Liver (tissue), 9 donors: ENCODE data around the gene FARSB. TPM values are rescaled to one million over a fixed set of nuclear protein-coding genes. Genes with fewer than 3 reads are reported as not detected.

Source experiments
- DNase-seq: peaks from one replicate; pipeline ENCODE4 v3.0.0-alpha.2; 2017; ENCODE audit warnings: low spot score
- H3K27ac ChIP-seq, 2 donors: one replicate each; pipeline ENCODE4 v1.7.0; 2013; ENCODE audit warnings: inconsistent platforms in 2 of 2, low read length in 2 of 2, control low read depth in 1 of 2, low read depth in 1 of 2, mild to moderate bottlenecking in 1 of 2
- H3K27me3 ChIP-seq, 4 donors: one replicate each; pipeline versions ENCODE4 v1.6.1 to v1.7.0; 2013; ENCODE audit warnings: low read length in 3 of 4, inconsistent platforms in 1 of 4, mild to moderate bottlenecking in 1 of 4, moderate library complexity in 1 of 4; ENCODE audit not compliant: control insufficient read depth in 4 of 4, insufficient read depth in 4 of 4
- H3K36me3 ChIP-seq, 4 donors: one replicate each; pipeline versions ENCODE4 v1.6.1 to v1.7.0; 2013; ENCODE audit warnings: low read length in 3 of 4, mild to moderate bottlenecking in 3 of 4, low read depth in 1 of 4, moderate library complexity in 1 of 4; ENCODE audit not compliant: control insufficient read depth in 4 of 4, insufficient read depth in 3 of 4
- H3K4me1 ChIP-seq, 4 donors: one replicate each; pipeline versions ENCODE4 v1.6.1 to v1.7.0; 2013; ENCODE audit warnings: low read length in 3 of 4, mild to moderate bottlenecking in 3 of 4, moderate library complexity in 1 of 4; ENCODE audit not compliant: control insufficient read depth in 4 of 4, insufficient read depth in 4 of 4
- H3K4me3 ChIP-seq, 3 donors: one replicate each; pipeline versions ENCODE4 v1.6.1 to v1.7.0; 2013; ENCODE audit warnings: low read length in 3 of 3, control low read depth in 1 of 3, low read depth in 1 of 3, mild to moderate bottlenecking in 1 of 3
- H3K9ac ChIP-seq, 2 donors: one replicate each; pipeline ENCODE4 v1.7.0; 2013; ENCODE audit warnings: low read length in 2 of 2, mild to moderate bottlenecking in 2 of 2, moderate library complexity in 2 of 2, control low read depth in 1 of 2, low read depth in 1 of 2
- H3K9me3 ChIP-seq, 4 donors: one replicate each; pipeline versions ENCODE4 v1.6.1 to v1.7.0; 2013; ENCODE audit warnings: low read length in 3 of 4; ENCODE audit not compliant: control insufficient read depth in 4 of 4
- EGR1 ChIP-seq, 2 donors: IDR thresholded peaks; 2 replicates each; pipeline ENCODE4 v1.6.1; 2016 to 2018; ENCODE audit warnings: antibody characterized with exemption in 2 of 2, low read depth in 2 of 2
- FOXA1 ChIP-seq: IDR thresholded peaks from 2 replicates; pipeline ENCODE4 v1.6.1; 2016; ENCODE audit warnings: antibody characterized with exemption
- GABPA ChIP-seq, 2 donors: IDR thresholded peaks in 1 of 2; conservative IDR thresholded peaks in 1 of 2; 2 replicates each; pipeline ENCODE4 v1.6.1; 2016; ENCODE audit warnings: antibody characterized with exemption in 2 of 2, mild to moderate bottlenecking in 1 of 2, moderate library complexity in 1 of 2
- HNF4A ChIP-seq, 2 donors: conservative IDR thresholded peaks; 2 replicates each; pipeline ENCODE4 v1.6.1; 2016; ENCODE audit warnings: antibody characterized with exemption in 2 of 2, mild to moderate bottlenecking in 2 of 2
- JUND ChIP-seq, 2 donors: IDR thresholded peaks; 2 replicates each; pipeline ENCODE4 v1.6.1; 2016; ENCODE audit warnings: antibody characterized with exemption in 2 of 2
- RAD21 ChIP-seq, 2 donors: IDR thresholded peaks; 2 replicates each; pipeline ENCODE4 v1.6.1; 2016; ENCODE audit warnings: antibody characterized with exemption in 2 of 2, mild to moderate bottlenecking in 2 of 2
- YY1 ChIP-seq: IDR thresholded peaks from 2 replicates; pipeline ENCODE4 v1.6.1; 2016; ENCODE audit warnings: antibody characterized with exemption, mild to moderate bottlenecking
- WGBS: extraction: QIAGEN DNeasy Blood & Tissue Kit; methylation state at CpG from one replicate; pipeline ENCODE4 v1.1.7; 2013; 5-methylcytosine and 5-hydroxymethylcytosine counted together
- polyA plus RNA-seq, 2 donors: library from polyadenylated mRNA; stranded (reverse) in 1 of 2; unstranded in 1 of 2; fragments of 200-250 nt in 1 of 2; fragments of >200 nt in 1 of 2; fragmentation: Nextera tagmentation in 1 of 2; extraction: Ambion mirVana in 1 of 2; gene quantifications; one replicate each; pipeline versions ENCODE4 v1.2.1 to v1.2.3, GENCODE V29; 2013 to 2015
- total RNA-seq, 2 donors: library from RNA; depleted of rRNA; stranded (reverse); fragments of >200 nt; gene quantifications; one replicate each; pipeline ENCODE4 v1.2.3, GENCODE V29; 2014
- TF ChIP-seq, protein P1 (sequence below): IDR thresholded peaks from 2 replicates; pipeline ENCODE4 v1.6.1; 2016; ENCODE audit warnings: antibody characterized with exemption, mild to moderate bottlenecking
- TF ChIP-seq, protein P2 (sequence below): fragments of 150-350 bp; IDR thresholded peaks from 2 replicates; pipeline ENCODE4 v1.5.1; 2017; ENCODE audit warnings: improper control_type of control experiment, low read depth, low read length; ENCODE audit not compliant: missing input control
- TF ChIP-seq, protein P3 (sequence below): IDR thresholded peaks from 2 replicates; pipeline ENCODE4 v1.6.1; 2016; ENCODE audit warnings: antibody characterized with exemption
- donor health status: healthy.
- donor health status: healthy.
- donor health status: healthy.
- donor health status: healthy.
- donor health status: healthy.

The FARSB gene
- total and polyA plus RNA-seq, 4 donors: 5.5 to 9.7 (median 8.9) TPM

DNA sequence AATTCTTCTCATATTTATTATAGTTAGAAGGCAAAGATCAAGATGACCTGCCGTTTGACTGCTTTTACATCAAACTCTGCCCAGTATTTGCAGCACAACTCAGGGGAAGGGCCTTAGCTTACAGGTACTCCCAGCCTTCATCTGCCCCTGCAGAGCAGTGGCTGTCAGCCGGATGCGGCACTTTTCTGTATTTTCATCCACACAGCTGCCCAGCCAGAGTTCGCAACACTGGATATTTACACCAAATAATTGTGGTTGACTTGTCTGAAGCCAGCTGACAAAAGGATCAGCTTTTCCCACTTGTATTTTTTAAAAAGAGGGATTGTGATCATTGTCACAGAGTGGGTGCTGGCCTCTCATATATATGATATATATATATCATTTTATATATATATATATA lies 94.7 kb downstream of the FARSB start:
- 87% methylated on average over 4 of the region's 4 CpGs for WGBS
- no peak for DNase-seq
- Histone ChIP-seq H3K27me3 (no peaks in the 10 kb centered on the region), H3K27ac (no peak overlapping the region), H3K36me3 (no peaks in the 10 kb centered on the region), H3K4me1 (no peaks in the 10 kb centered on the region), H3K9ac (no peak overlapping the region), H3K4me3 (no peak overlapping the region), H3K9me3 (no peaks in the 10 kb centered on the region)
- TF ChIP-seq HNF4A (conservative IDR thresholded peaks at IDR 0.05): no peak
- TF ChIP-seq, protein P1, sequence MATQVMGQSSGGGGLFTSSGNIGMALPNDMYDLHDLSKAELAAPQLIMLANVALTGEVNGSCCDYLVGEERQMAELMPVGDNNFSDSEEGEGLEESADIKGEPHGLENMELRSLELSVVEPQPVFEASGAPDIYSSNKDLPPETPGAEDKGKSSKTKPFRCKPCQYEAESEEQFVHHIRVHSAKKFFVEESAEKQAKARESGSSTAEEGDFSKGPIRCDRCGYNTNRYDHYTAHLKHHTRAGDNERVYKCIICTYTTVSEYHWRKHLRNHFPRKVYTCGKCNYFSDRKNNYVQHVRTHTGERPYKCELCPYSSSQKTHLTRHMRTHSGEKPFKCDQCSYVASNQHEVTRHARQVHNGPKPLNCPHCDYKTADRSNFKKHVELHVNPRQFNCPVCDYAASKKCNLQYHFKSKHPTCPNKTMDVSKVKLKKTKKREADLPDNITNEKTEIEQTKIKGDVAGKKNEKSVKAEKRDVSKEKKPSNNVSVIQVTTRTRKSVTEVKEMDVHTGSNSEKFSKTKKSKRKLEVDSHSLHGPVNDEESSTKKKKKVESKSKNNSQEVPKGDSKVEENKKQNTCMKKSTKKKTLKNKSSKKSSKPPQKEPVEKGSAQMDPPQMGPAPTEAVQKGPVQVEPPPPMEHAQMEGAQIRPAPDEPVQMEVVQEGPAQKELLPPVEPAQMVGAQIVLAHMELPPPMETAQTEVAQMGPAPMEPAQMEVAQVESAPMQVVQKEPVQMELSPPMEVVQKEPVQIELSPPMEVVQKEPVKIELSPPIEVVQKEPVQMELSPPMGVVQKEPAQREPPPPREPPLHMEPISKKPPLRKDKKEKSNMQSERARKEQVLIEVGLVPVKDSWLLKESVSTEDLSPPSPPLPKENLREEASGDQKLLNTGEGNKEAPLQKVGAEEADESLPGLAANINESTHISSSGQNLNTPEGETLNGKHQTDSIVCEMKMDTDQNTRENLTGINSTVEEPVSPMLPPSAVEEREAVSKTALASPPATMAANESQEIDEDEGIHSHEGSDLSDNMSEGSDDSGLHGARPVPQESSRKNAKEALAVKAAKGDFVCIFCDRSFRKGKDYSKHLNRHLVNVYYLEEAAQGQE: no peak

DNA sequence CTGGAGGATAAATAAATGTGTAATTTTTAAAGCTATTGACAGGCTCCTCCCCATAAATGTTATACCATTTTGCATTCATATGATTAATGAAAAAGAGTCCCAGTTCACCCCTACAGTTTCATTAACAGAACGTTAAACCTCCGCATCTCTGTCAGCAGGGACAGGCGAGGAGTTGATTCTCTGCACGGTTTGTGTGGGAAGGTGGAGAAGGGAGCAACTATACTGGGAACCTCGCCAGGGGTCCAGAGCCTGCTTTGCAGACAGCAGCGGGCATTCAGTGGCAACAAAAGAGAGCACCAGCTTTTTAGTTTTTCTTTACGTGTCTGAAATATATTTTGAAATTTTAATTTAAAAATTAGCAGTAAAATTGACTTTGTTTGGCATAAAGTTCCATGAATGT lies 101.4 kb downstream of the FARSB start:
- TF ChIP-seq RAD21 (IDR thresholded peaks at IDR 0.05): no peak
- TF ChIP-seq, protein P2, sequence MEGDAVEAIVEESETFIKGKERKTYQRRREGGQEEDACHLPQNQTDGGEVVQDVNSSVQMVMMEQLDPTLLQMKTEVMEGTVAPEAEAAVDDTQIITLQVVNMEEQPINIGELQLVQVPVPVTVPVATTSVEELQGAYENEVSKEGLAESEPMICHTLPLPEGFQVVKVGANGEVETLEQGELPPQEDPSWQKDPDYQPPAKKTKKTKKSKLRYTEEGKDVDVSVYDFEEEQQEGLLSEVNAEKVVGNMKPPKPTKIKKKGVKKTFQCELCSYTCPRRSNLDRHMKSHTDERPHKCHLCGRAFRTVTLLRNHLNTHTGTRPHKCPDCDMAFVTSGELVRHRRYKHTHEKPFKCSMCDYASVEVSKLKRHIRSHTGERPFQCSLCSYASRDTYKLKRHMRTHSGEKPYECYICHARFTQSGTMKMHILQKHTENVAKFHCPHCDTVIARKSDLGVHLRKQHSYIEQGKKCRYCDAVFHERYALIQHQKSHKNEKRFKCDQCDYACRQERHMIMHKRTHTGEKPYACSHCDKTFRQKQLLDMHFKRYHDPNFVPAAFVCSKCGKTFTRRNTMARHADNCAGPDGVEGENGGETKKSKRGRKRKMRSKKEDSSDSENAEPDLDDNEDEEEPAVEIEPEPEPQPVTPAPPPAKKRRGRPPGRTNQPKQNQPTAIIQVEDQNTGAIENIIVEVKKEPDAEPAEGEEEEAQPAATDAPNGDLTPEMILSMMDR: no peak
- TF ChIP-seq EGR1 (IDR thresholded peaks at IDR 0.05; ENCODE audit: low read depth in 2 of 2): no peak
- TF ChIP-seq, protein P1: no peak
- no peak for TF ChIP-seq GABPA (IDR thresholded peaks at IDR 0.05 in 1 of 2, conservative IDR thresholded peaks at IDR 0.05 in 1 of 2)
- no peak for TF ChIP-seq YY1
- TF ChIP-seq, protein P3, sequence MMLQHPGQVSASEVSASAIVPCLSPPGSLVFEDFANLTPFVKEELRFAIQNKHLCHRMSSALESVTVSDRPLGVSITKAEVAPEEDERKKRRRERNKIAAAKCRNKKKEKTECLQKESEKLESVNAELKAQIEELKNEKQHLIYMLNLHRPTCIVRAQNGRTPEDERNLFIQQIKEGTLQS: no peak
- TF ChIP-seq FOXA1: no peak
- TF ChIP-seq JUND (IDR thresholded peaks at IDR 0.05): no peak
- 45% methylated on average over 7 of the region's 7 CpGs for WGBS

More for the DNA sequence above, 101.4 kb downstream of the FARSB start:
- H3K9me3 ChIP-seq: no peaks in the 10 kb centered on the region
- no peak overlapping the region for H3K4me3 ChIP-seq
- H3K4me1 ChIP-seq: no peaks in the 10 kb centered on the region
- no peak overlapping the region for H3K27ac ChIP-seq
- DNase-seq: no peak
- H3K9ac ChIP-seq: no peak overlapping the region
- no peaks in the 10 kb centered on the region for H3K36me3 ChIP-seq
- H3K27me3 ChIP-seq: peaks cover 0 to 2% (median 0%) of the 10 kb centered on the region in 4 donors
